HepG2 (cell line): Measurements from ENCODE around the gene MAP3K2. TPM values are rescaled to one million over a fixed set of nuclear protein-coding genes. Genes with fewer than 3 reads are reported as not detected.

Experiments used
- AKNA ChIP-seq: sonication (generic); formaldehyde crosslinking; IDR thresholded peaks from 2 replicates; pipeline ENCODE4 v1.4.0; 2020; ENCODE audit warnings: missing genetic modification reagents, borderline replicate concordance
- CHD4 ChIP-seq: fragments of 200-600 bp; sonication (generic); IDR thresholded peaks from 2 replicates; pipeline ENCODE4 v1.7.0; 2017; ENCODE audit warnings: mild to moderate bottlenecking, low read length, borderline replicate concordance
- HNF4G ChIP-seq, 2 experiments: sonication (generic) in 1 of 2; formaldehyde crosslinking in 1 of 2; IDR thresholded peaks; 2 replicates each; pipeline versions ENCODE4 v1.4.0 to v1.6.1; 2011 to 2020; ENCODE audit warnings: borderline replicate concordance in 2 of 2, low read depth in 2 of 2, mild to moderate bottlenecking in 2 of 2, low read length in 1 of 2, missing genetic modification reagents in 1 of 2, moderate library complexity in 1 of 2
- HNRNPLL ChIP-seq: fragments of 200-400 bp; formaldehyde crosslinking; IDR thresholded peaks from 2 replicates; pipeline ENCODE4 v1.6.1; 2017; ENCODE audit warnings: mild to moderate bottlenecking, low read depth, low read length; ENCODE audit not compliant: poor library complexity, severe bottlenecking
- HOXA3 ChIP-seq: sonication (generic); formaldehyde crosslinking; IDR thresholded peaks from 2 replicates; pipeline ENCODE4 v1.5.0; 2020; ENCODE audit warnings: missing genetic modification reagents
- MED13 ChIP-seq: sonication (generic); formaldehyde crosslinking; IDR thresholded peaks from 2 replicates; pipeline ENCODE4 v1.5.0; 2020; ENCODE audit warnings: missing genetic modification reagents
- NFE2L2 ChIP-seq: fragments of 150-350 bp; IDR thresholded peaks from 2 replicates; pipeline ENCODE4 v1.6.1; 2014; ENCODE audit warnings: low read length
- NR2F6 ChIP-seq, 2 experiments: IDR thresholded peaks; 2 replicates each; pipeline ENCODE4 v1.6.1; 2016; ENCODE audit warnings: antibody characterized with exemption in 1 of 2, mild to moderate bottlenecking in 1 of 2
- SP1 ChIP-seq, 2 experiments: fragments of 450-650 bp in 1 of 2; sonication (generic) in 1 of 2; formaldehyde crosslinking in 1 of 2; IDR thresholded peaks; 2 replicates each; pipeline versions ENCODE4 v1.4.0 to v1.6.1; 2016 to 2020; ENCODE audit warnings: missing genetic modification reagents in 1 of 2
- SRSF1 ChIP-seq: fragments of 200-400 bp; formaldehyde crosslinking; optimal IDR thresholded peaks from 2 replicates; pipeline ENCODE3; 2017; ENCODE audit warnings: mild to moderate bottlenecking, low read depth, low read length, moderate library complexity
- TFE3 ChIP-seq: IDR thresholded peaks from 2 replicates; pipeline ENCODE4 v1.6.1; 2016
- ZNF292 ChIP-seq: sonication (generic); formaldehyde crosslinking; IDR thresholded peaks from 2 replicates; pipeline ENCODE4 v1.8.1; 2022; ENCODE audit warnings: mild to moderate bottlenecking, low read depth, missing genetic modification reagents, borderline replicate concordance
- ZNF354B ChIP-seq: sonication (generic); formaldehyde crosslinking; IDR thresholded peaks from 2 replicates; pipeline ENCODE4 v1.8.0; 2022; ENCODE audit warnings: mild to moderate bottlenecking, missing genetic modification reagents
- ZNF570 ChIP-seq: sonication (generic); formaldehyde crosslinking; IDR thresholded peaks from 2 replicates; pipeline ENCODE4 v1.4.0; 2020; ENCODE audit warnings: mild to moderate bottlenecking, missing genetic modification reagents, borderline replicate concordance
- ZNF597 ChIP-seq: sonication (generic); formaldehyde crosslinking; IDR thresholded peaks from 2 replicates; pipeline ENCODE4 v1.5.0; 2020; ENCODE audit warnings: missing genetic modification reagents
- ZNF605 ChIP-seq: sonication (generic); formaldehyde crosslinking; IDR thresholded peaks from 2 replicates; pipeline ENCODE4 v1.8.0; 2022; ENCODE audit warnings: mild to moderate bottlenecking, missing genetic modification reagents
- ZNF782 ChIP-seq: sonication (generic); formaldehyde crosslinking; IDR thresholded peaks from 2 replicates; pipeline ENCODE4 v1.4.0; 2020; ENCODE audit warnings: missing genetic modification reagents, mild to moderate bottlenecking, borderline replicate concordance
- ZSCAN31 ChIP-seq: sonication (generic); formaldehyde crosslinking; IDR thresholded peaks from 2 replicates; pipeline ENCODE4 v1.5.0; 2020; ENCODE audit warnings: low read depth, mild to moderate bottlenecking, missing genetic modification reagents
- polyA plus RNA-seq, 8 experiments: library from polyadenylated mRNA; depleted of rRNA in 3 of 8; stranded (reverse) in 7 of 8; unstranded in 1 of 8; fragments of >200 nt; fragmentation: Illumina TruSeq in 4 of 8; extraction: Trizol in 4 of 8; gene quantifications; 2 replicates each; pipeline versions ENCODE4 v1.2.1 to v1.2.3, GENCODE V29; 2011 to 2016; ENCODE audit warnings: low read depth in 4 of 8, missing spikeins in 1 of 8, mixed read lengths in 1 of 8; ENCODE audit not compliant: insufficient read depth in 1 of 8
- total RNA-seq, 5 experiments: library from RNA; depleted of rRNA; stranded (reverse); fragments of >200 nt; fragmentation: Illumina TruSeq; extraction: Trizol; gene quantifications; 2 replicates each; pipeline ENCODE4 v1.2.3, GENCODE V29; 2016; ENCODE audit warnings: low read depth in 1 of 5
- TF ChIP-seq, protein P1 (sequence below): IDR thresholded peaks from 2 replicates; pipeline ENCODE4 v1.6.1; 2016; ENCODE audit warnings: low read depth

MAP3K2 gene
- total and polyA plus RNA-seq, 2 of the 13 experiments (the other 11 are each of a cell fraction or from before 2014, with no cell fraction given), result 12.2 to 37.2 TPM

- no peak; the same call in 1 of the 2 replicates for TF ChIP-seq HNF4G (IDR thresholded peaks at IDR 0.05; ENCODE audit: borderline replicate concordance, low read depth, low read length)
- no peak for TF ChIP-seq HNF4G (CRISPR knock-in tag; IDR thresholded peaks at IDR 0.05; ENCODE audit: borderline replicate concordance, low read depth)
- no peak for TF ChIP-seq ZNF570 (CRISPR knock-in tag)
- TF ChIP-seq NFE2L2, result no peak
- no peak for TF ChIP-seq AKNA (CRISPR knock-in tag)
- TF ChIP-seq CHD4, result no peak
- peak; percentile 93 for TF ChIP-seq ZNF782 (CRISPR knock-in tag)
- TF ChIP-seq SRSF1, result peak; percentile 85
- peak; percentile 86 for TF ChIP-seq HOXA3 (CRISPR knock-in tag)
- TF ChIP-seq, protein P1, sequence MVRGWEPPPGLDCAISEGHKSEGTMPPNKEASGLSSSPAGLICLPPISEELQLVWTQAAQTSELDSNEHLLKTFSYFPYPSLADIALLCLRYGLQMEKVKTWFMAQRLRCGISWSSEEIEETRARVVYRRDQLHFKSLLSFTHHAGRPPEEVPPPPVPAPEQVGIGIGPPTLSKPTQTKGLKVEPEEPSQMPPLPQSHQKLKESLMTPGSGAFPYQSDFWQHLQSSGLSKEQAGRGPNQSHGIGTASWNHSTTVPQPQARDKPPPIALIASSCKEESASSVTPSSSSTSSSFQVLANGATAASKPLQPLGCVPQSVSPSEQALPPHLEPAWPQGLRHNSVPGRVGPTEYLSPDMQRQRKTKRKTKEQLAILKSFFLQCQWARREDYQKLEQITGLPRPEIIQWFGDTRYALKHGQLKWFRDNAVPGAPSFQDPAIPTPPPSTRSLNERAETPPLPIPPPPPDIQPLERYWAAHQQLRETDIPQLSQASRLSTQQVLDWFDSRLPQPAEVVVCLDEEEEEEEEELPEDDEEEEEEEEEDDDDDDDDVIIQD (CRISPR knock-in tag), result peak; percentile 38; the same call in 1 of the 2 replicates
- peak; percentile 30; the same call in 1 of the 2 replicates for TF ChIP-seq TFE3 (CRISPR knock-in tag)
- peak; percentile 28; the same call in 1 of the 2 replicates for TF ChIP-seq NR2F6 (IDR thresholded peaks at IDR 0.05)
- TF ChIP-seq NR2F6 (CRISPR knock-in tag; IDR thresholded peaks at IDR 0.05), result peak; percentile 47
- no peak; the same call in 1 of the 2 replicates for TF ChIP-seq ZNF292
- TF ChIP-seq ZNF597, result no peak
- TF ChIP-seq ZNF605, result peak; percentile 50
- TF ChIP-seq ZSCAN31, result peak; percentile 99
- TF ChIP-seq HNRNPLL, result peak; percentile 61
- no peak for TF ChIP-seq ZNF354B (CRISPR knock-in tag)
- TF ChIP-seq MED13, result no peak
- no peak for TF ChIP-seq SP1 (IDR thresholded peaks at IDR 0.05)
- TF ChIP-seq SP1 (CRISPR knock-in tag; IDR thresholded peaks at IDR 0.05), result 0 out of 2 replicates have a peak, but pooled peaks have one; percentile 62
Measured at GRCh38 chr2:127293748-127294562, 93.8 kb downstream of the MAP3K2 start, which contains the start of gene ERCC3 (continued).
